K562 (cell line): ENCODE results near the gene VPS45. TPM values are rescaled to one million over a fixed set of nuclear protein-coding genes. Genes with fewer than 3 reads are reported as not detected.

ENCODE experiments used
- ATF1 ChIP-seq, 2 experiments: fragments of 450-650 bp in 1 of 2; IDR thresholded peaks; 2 replicates each; pipeline ENCODE4 v1.6.1; 2016; ENCODE audit warnings: missing compliant biosample characterization in 1 of 2, missing genetic modification characterization in 1 of 2
- ATF4 ChIP-seq: fragments of 450-650 bp; formaldehyde crosslinking; IDR thresholded peaks from 2 replicates; pipeline ENCODE4 v1.4.0; 2022; ENCODE audit warnings: mild to moderate bottlenecking, moderate library complexity
- CBFA2T3 ChIP-seq: fragments of 450-650 bp; IDR thresholded peaks from 2 replicates; pipeline ENCODE4 v1.6.1; 2017
- CEBPG ChIP-seq, 3 experiments: fragments of 200-800 bp in 1 of 3; sonication (Bioruptor generic) in 1 of 3; sonication (generic) in 1 of 3; formaldehyde crosslinking in 1 of 3; IDR thresholded peaks in 2 of 3; conservative IDR thresholded peaks in 1 of 3; 2 replicates each; pipeline versions ENCODE4 v1.6.1 to v1.8.0; 2016 to 2022; ENCODE audit warnings: missing compliant biosample characterization in 2 of 3, missing genetic modification characterization in 2 of 3, mild to moderate bottlenecking in 1 of 3, missing genetic modification reagents in 1 of 3
- CREM ChIP-seq: IDR thresholded peaks from 2 replicates; pipeline ENCODE4 v1.6.1; 2014; ENCODE audit warnings: antibody characterized with exemption, low read depth
- ELF4 ChIP-seq: fragments of 450-650 bp; formaldehyde crosslinking; IDR thresholded peaks from 2 replicates; pipeline ENCODE4 v1.4.0; 2022; ENCODE audit warnings: missing genetic modification characterization
- HDGF ChIP-seq: fragments of 450-650 bp; IDR thresholded peaks from 2 replicates; pipeline ENCODE4 v1.6.1; 2016
- L3MBTL2 ChIP-seq: fragments of 450-650 bp; IDR thresholded peaks from 2 replicates; pipeline ENCODE4 v1.6.1; 2016; ENCODE audit warnings: mild to moderate bottlenecking, moderate library complexity
- MEIS2 ChIP-seq: fragments of 450-650 bp; IDR thresholded peaks from 2 replicates; pipeline ENCODE4 v1.6.1; 2014; ENCODE audit warnings: mild to moderate bottlenecking; ENCODE audit not compliant: partially characterized antibody
- MNT ChIP-seq, 2 experiments: fragments of 450-650 bp; conservative IDR thresholded peaks; 2 replicates each; pipeline ENCODE4 v1.6.1; 2017; ENCODE audit warnings: mild to moderate bottlenecking in 2 of 2, moderate library complexity in 2 of 2
- PKNOX1 ChIP-seq: fragments of 450-650 bp; IDR thresholded peaks from 2 replicates; pipeline ENCODE4 v1.6.1; 2016
- SRSF7 ChIP-seq: fragments of 200-400 bp; formaldehyde crosslinking; optimal IDR thresholded peaks from 2 replicates; pipeline ENCODE3; 2017; ENCODE audit warnings: mild to moderate bottlenecking, low read depth, low read length
- TCF7 ChIP-seq: sonication (generic); IDR thresholded peaks from 2 replicates; pipeline ENCODE4 v1.6.1; 2016; ENCODE audit warnings: antibody characterized with exemption, borderline replicate concordance
- TFE3 ChIP-seq: fragments of 450-650 bp; formaldehyde crosslinking; IDR thresholded peaks from 2 replicates; pipeline ENCODE4 v1.4.0; 2020; ENCODE audit warnings: mild to moderate bottlenecking, mixed read lengths
- ZHX1 ChIP-seq: fragments of 150-350 bp; conservative IDR thresholded peaks from 2 replicates; pipeline ENCODE4 v1.6.1; 2014; ENCODE audit warnings: low read length
- ZNF133 ChIP-seq: fragments of 250-450 bp; sonication (Bioruptor Pico); IDR thresholded peaks from 2 replicates; pipeline ENCODE4 v1.4.0; 2020; ENCODE audit warnings: mild to moderate bottlenecking
- ZNF239 ChIP-seq: fragments of 250-450 bp; sonication (Bioruptor Pico); IDR thresholded peaks from 2 replicates; pipeline ENCODE4 v1.4.0; 2020; ENCODE audit warnings: mild to moderate bottlenecking
- ZNF347 ChIP-seq: fragments of 450-650 bp; formaldehyde crosslinking; IDR thresholded peaks from 2 replicates; pipeline ENCODE4 v1.4.0; 2020; ENCODE audit warnings: low read depth, mild to moderate bottlenecking, moderate library complexity
- ZNF395 ChIP-seq: fragments of 200-800 bp; sonication (Bioruptor generic); IDR thresholded peaks from 2 replicates; pipeline ENCODE4 v1.6.1; 2017; ENCODE audit warnings: missing genetic modification characterization, missing compliant biosample characterization
- ZNF668 ChIP-seq: fragments of 250-450 bp; sonication (Bioruptor Pico); IDR thresholded peaks from 2 replicates; pipeline ENCODE4 v1.8.0; 2022; ENCODE audit warnings: mild to moderate bottlenecking, inconsistent platforms
- polyA plus RNA-seq, 8 experiments: library from polyadenylated mRNA; depleted of rRNA in 4 of 8; stranded (reverse) in 5 of 8; unstranded in 3 of 8; fragments of >200 nt; fragmentation: Nextera tagmentation in 2 of 8; fragmentation: Illumina TruSeq in 1 of 8; extraction: Ambion mirVana in 2 of 8; extraction: Trizol in 1 of 8; gene quantifications; 2 replicates each; pipeline versions ENCODE4 v1.2.1 to v1.2.3, GENCODE V29; 2011 to 2014; ENCODE audit warnings: inconsistent platforms in 1 of 8, missing spikeins in 1 of 8
- total RNA-seq, 7 experiments: library from RNA; depleted of rRNA in 6 of 7; stranded (reverse); fragments of >200 nt in 6 of 7; fragmentation: Illumina TruSeq in 2 of 7; extraction: Trizol in 2 of 7; gene quantifications; 2 replicates each; pipeline versions ENCODE4 v1.2.1 to v1.2.3, GENCODE V29; 2011 to 2021; ENCODE audit warnings: low replicate concordance in 1 of 7

The VPS45 gene
- total and polyA plus RNA-seq, 9 of the 15 experiments (the other 6 are each of a cell fraction or from before 2014, with no cell fraction given): 17.9 to 48.2 (median 34.4) TPM

GRCh38 chr1:150061632-150062101, 5.9 kb upstream of the VPS45 start (continued):
- TF ChIP-seq HDGF (no peak), SRSF7 (no peak), CREM (no peak), CBFA2T3 (no peak), ELF4 (CRISPR knock-in tag) (no peak), ZNF133 (no peak), L3MBTL2 (no peak), ZNF239 (no peak), TCF7 (no peak), ATF1 (CRISPR knock-in tag; IDR thresholded peaks at IDR 0.05) (no peak), ATF1 (tag; IDR thresholded peaks at IDR 0.05) (no peak), MNT (conservative IDR thresholded peaks at IDR 0.05) (no peak), ZNF395 (CRISPR knock-in tag) (no peak), MEIS2 (peak; percentile 95), ZNF347 (no peak), ZHX1 (no peak), CEBPG (CRISPR knock-in tag; IDR thresholded peaks at IDR 0.05) (no peak), CEBPG (tag; conservative IDR thresholded peaks at IDR 0.05 in 1 of 2, IDR thresholded peaks at IDR 0.05 in 1 of 2) (peak in 1 of 2 experiments; percentile 32; a peak in 1 of 4 replicates), TFE3 (CRISPR knock-in tag) (no peak), ZNF668 (CRISPR knock-in tag) (no peak), ATF4 (CRISPR knock-in tag) (no peak), PKNOX1 (peak; percentile 88)
